NCI-H2171 treated with DMSO at 0.1 percent for 48 hours (cell line): ENCODE results near the gene PCDHA7.
"Not testable (repeated sequence)": the region's sequence is repeated elsewhere in the genome, so short reads cannot be mapped to it uniquely, and the experiment has no call there.

Experiments
- DNase-seq: peaks from one replicate; lab custom pipeline; 2025; lab: John Stamatoyannopoulos, UW

The PCDHA7 gene, protein sequence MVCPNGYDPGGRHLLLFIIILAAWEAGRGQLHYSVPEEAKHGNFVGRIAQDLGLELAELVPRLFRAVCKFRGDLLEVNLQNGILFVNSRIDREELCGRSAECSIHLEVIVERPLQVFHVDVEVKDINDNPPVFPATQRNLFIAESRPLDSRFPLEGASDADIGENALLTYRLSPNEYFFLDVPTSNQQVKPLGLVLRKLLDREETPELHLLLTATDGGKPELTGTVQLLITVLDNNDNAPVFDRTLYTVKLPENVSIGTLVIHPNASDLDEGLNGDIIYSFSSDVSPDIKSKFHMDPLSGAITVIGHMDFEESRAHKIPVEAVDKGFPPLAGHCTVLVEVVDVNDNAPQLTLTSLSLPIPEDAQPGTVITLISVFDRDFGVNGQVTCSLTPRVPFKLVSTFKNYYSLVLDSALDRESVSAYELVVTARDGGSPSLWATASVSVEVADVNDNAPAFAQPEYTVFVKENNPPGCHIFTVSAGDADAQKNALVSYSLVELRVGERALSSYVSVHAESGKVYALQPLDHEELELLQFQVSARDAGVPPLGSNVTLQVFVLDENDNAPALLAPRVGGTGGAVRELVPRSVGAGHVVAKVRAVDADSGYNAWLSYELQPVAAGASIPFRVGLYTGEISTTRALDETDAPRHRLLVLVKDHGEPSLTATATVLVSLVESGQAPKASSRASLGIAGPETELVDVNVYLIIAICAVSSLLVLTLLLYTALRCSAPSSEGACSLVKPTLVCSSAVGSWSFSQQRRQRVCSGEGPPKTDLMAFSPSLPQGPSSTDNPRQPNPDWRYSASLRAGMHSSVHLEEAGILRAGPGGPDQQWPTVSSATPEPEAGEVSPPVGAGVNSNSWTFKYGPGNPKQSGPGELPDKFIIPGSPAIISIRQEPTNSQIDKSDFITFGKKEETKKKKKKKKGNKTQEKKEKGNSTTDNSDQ

DNA sequence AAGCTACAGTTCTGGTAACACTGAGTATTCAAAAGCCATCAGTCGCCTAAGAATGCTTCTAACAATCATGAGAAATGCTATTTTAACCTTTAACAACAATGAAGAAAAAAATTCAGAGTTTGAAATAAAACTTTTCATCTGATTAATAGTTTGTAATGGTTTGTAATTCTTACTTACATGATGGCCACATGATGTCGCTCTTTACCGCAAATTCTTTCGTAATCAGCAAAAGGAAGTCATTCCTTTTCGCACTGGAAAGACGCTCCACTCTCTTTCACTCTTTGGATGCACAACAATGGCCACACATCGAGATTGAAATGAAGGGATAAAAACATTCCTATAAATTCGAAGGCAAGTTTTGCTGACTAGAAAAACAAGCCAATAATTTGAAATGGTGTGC lies at the start of gene PCDHA7:
PCDHA7 (plus strand) TSS at position 277 of the 400 bp plus-strand sequence; CDS start at position 392, 115 bp downstream.
- DNase-seq, result no peak

DNA sequence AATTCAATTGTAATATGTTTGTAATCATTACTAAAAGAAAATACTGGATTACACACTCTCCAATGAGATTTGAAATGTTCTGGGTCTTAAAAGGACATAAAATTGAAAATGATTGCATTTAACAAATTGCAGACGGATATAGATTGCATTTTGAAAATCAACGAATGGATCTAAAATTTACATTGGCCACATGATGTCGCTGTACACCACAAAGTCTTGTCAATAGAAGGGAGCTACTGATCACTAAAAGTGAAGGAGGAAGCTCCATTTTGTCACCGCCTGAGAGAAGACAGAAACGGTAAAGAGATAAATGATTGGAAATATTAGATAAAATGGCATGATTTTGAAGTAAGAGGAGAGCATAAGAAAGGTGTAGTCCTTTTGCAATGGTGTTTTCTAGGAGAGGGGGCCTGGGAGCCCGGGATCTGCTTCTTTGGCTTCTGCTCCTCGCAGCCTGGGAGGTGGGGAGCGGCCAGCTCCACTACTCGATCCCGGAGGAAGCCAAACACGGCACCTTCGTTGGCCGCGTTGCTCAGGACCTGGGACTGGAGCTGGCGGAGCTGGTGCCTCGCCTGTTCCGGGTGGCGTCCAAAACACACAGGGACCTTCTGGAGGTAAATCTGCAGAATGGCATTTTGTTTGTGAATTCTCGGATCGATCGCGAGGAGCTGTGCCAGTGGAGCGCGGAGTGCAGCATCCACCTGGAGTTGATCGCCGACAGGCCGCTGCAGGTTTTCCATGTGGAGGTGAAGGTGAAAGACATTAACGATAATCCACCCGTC lies 48.0 kb upstream of the PCDHA7 start, which contains the start of gene PCDHA1:
PCDHA1 (plus strand) TSS at position 236 of the 782 bp plus-strand sequence.
- no peak for DNase-seq

DNA sequence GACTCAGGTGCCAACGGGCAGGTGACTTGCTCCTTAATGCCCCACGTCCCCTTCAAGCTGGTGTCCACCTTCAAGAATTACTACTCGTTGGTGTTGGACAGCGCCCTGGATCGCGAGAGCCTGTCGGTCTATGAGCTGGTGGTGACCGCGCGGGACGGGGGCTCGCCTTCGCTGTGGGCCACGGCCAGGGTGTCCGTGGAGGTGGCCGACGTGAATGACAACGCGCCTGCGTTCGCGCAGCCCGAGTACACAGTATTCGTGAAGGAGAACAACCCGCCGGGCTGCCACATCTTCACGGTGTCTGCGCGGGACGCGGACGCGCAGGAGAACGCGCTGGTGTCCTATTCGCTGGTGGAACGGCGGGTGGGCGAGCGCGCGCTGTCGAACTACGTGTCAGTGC lies 46.6 kb upstream of the PCDHA7 start:
- DNase-seq, result not testable (repeated sequence)

DNA sequence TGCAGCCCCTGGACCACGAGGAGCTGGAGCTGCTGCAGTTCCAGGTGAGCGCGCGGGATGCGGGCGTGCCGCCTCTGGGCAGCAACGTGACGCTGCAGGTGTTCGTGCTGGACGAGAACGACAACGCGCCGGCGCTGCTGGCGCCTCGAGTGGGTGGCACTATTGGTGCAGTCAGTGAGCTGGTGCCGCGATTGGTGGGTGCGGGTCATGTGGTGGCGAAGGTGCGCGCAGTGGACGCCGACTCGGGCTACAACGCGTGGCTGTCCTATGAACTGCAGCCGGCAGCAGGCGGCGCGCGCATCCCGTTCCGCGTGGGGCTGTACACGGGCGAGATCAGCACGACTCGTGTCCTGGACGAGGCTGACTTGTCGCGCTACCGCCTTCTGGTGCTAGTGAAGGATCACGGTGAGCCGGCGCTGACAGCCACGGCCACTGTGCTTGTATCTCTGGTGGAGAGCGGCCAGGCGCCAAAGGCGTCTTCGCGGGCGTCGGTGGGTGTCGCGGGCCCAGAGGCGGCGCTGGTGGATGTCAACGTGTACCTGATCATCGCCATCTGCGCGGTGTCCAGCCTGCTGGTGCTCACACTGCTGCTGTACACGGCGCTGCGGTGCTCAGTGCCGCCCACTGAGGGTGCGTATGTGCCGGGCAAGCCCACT lies 46.1 kb upstream of the PCDHA7 start:
- not testable (repeated sequence) for DNase-seq

DNA sequence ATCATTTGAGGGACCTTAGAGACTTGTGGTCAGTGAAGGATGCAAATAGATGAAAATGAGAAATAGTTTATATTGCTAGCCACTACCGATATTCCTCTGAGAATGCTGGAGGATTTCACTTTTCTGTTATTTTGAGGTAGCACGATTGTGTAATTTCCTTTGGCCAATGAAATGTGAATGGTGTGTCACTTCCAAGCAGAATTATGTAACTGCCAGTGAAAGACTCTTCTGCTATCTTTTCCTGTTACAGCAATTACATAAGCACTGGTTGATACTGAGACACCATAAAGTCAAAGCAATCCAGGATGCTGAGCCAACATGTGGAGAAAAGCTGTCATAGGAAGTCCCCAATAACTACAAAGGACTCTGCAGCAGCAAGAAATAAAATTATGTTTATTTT lies 43.0 kb upstream of the PCDHA7 start:
- DNase-seq, result no peak

DNA sequence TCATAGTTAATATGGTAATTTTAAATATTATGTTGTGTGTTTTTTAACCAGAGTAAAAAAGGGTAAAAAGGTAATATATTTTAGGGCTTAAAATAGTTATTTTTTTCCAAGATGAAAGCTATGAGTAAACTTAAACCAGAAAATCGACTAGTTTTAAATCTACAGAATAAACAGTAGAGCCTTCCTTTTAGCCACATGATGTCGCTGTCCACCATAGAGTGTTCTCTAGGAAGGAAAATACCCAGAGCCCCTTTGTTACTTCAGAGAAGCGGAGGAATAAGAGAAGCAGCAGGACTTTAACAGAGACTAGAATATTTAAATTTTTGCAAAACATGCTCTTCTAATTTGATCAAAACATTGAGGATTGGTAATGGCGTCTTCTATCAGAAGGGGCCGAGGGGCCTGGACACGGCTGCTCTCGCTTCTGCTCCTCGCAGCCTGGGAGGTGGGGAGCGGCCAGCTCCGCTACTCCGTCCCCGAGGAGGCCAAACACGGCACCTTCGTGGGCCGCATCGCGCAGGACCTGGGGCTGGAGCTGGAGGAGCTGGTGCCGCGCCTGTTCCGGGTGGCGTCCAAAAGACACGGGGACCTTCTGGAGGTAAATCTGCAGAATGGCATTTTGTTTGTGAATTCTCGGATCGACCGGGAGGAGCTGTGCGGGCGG lies 39.3 kb upstream of the PCDHA7 start, which contains the start of gene PCDHA2:
PCDHA2 (plus strand) TSS at position 258 of the 664 bp plus-strand sequence.
- DNase-seq, result no peak

DNA sequence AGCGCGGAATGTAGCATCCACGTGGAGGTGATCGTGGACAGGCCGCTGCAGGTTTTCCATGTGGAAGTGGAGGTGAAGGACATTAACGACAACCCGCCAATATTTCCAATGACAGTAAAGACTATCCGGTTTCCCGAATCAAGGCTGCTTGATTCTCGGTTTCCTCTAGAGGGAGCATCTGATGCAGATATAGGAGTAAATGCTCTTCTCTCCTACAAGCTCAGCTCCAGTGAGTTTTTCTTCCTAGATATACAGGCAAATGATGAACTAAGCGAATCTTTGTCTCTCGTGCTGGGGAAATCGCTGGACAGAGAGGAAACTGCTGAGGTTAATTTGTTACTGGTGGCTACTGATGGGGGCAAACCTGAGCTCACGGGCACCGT lies 38.8 kb upstream of the PCDHA7 start:
- DNase-seq, result no peak

DNA sequence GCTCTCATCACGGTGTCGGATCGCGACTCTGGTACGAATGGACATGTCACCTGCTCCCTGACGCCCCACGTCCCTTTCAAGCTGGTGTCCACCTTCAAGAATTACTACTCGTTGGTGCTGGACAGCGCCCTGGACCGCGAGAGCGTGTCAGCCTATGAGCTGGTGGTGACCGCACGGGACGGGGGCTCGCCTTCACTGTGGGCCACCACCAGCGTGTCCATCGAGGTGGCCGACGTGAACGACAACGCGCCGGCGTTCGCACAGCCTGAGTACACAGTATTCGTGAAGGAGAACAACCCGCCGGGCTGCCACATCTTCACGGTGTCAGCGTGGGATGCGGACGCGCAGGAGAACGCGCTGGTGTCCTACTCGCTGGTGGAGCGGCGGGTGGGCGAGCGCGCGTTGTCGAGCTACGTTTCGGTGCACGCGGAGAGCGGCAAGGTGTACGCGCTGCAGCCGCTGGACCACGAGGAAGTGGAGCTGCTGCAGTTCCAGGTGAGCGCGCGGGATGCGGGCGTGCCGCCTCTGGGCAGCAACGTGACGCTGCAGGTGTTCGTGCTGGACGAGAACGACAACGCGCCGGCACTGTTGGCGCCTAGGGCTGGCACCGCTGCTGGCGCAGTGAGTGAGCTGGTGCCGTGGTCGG lies 37.9 kb upstream of the PCDHA7 start:
- DNase-seq, result not testable (repeated sequence)

DNA sequence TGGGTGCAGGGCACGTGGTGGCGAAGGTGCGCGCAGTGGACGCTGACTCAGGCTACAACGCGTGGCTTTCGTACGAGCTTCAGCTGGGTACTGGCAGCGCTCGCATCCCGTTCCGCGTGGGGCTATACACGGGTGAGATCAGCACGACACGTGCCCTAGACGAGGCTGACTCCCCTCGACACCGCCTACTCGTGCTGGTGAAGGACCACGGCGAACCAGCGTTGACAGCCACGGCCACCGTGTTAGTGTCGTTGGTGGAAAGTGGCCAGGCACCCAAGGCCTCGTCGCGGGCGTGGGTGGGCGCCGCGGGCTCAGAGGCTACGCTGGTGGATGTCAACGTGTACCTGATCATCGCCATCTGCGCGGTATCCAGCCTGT lies 37.4 kb upstream of the PCDHA7 start:
- no peak for DNase-seq

DNA sequence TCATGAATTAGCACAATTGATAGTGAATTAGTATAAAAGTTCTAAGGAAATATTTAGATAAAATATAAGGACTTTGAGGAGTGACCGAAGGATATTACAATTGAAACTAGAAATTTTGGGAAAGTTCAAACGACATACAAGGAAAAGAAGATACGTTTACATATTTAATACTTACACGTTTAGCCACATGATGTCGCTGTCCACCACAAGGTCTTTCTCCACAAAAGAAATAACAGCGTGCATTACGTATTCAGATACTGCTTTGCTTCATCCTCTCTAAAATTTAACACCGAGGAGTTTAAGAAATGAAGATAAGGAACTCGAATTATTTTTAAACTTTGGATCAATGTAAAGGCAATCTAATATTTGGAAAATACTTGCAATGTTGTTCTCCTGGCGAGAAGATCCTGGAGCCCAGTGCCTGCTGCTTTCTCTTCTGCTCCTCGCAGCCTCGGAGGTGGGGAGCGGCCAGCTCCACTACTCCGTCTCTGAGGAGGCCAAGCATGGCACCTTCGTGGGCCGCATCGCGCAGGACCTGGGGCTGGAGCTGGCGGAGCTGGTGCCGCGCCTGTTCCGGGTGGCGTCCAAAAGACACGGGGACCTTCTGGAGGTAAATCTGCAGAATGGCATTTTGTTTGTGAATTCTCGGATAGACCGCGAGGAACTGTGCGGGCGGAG lies 33.1 kb upstream of the PCDHA7 start, which contains the start of gene PCDHA3:
PCDHA3 (plus strand) TSS at position 242 of the 678 bp plus-strand sequence.
- no peak for DNase-seq

DNA sequence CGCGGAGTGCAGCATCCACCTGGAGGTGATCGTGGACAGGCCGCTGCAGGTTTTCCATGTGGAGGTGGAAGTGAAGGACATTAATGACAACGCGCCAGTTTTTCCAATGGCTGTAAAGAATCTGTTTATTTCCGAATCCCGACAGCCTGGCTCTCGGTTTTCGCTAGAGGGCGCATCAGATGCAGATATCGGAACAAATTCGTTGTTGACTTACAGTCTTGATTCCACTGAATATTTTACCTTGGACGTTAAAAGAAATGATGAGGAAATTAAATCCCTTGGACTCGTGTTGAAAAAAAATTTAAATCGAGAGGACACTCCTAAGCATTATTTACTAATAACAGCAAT lies 32.6 kb upstream of the PCDHA7 start:
- DNase-seq, result no peak

DNA sequence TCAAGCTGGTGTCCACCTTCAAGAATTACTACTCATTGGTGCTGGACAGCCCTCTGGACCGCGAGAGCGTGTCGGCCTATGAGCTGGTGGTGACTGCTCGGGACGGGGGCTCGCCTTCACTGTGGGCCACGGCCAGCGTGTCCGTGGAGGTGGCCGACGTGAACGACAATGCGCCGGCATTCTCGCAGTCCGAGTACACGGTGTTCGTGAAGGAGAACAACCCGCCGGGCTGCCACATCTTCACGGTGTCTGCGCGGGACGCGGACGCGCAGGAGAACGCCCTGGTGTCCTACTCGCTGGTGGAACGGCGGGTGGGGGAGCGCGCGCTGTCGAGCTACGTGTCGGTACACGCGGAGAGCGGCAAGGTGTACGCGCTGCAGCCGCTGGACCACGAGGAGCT lies 31.7 kb upstream of the PCDHA7 start:
- DNase-seq, result not testable (repeated sequence)

DNA sequence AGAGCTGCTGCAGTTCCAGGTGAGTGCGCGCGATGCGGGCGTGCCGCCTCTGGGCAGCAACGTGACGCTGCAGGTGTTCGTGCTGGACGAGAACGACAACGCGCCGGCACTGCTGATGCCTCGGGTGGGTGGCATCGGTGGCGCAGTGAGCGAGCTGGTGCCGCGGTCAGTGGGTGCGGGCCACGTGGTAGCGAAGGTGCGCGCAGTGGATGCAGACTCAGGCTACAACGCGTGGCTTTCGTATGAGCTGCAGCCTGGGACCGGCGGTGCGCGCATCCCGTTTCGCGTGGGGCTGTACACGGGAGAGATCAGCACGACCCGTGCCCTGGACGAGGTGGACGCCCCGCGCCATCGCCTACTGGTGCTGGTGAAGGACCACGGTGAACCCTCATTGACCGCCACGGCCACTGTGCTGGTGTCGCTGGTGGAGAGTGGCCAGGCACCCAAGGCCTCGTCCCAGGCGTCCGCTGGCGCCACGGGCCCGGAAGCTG lies 31.2 kb upstream of the PCDHA7 start:
- no peak for DNase-seq

DNA sequence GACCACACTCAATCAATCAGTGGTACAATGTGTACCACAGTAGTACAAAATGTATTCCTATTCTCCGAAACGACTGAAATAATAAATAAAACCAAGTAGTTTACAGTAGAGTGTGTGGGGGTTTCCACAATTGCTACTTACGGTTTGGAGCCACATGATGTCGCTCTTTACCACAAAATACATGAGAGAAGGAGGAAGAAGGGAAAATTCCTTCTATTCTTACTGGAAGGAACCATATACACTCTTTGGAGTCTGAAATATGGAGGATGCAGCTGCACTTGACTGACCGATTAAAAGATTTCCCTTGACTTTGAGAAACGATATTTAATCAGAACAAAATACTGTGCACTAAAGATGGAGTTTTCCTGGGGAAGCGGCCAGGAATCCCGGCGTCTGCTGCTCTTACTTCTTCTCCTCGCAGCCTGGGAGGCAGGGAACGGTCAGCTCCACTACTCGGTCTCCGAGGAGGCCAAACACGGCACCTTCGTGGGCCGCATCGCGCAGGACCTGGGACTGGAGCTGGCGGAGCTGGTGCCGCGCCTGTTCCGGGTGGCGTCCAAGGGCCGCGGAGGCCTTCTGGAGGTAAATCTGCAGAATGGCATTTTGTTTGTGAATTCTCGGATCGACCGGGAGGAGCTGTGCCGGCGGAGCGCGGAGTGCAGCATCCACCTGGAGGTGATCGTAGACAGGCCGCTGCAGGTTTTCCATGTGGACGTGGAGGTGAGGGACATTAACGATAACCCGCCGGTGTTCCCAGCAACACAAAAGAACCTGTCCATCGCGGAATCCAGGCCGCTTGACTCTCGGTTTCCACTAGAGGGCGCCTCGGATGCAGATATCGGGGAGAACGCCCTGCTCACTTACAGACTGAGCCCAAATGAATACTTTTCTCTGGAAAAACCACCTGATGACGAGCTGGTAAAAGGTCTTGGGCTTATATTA lies 27.0 kb upstream of the PCDHA7 start, which contains the start of gene PCDHA4:
PCDHA4 (plus strand) TSS at position 235 of the 942 bp plus-strand sequence.
- no peak for DNase-seq

DNA sequence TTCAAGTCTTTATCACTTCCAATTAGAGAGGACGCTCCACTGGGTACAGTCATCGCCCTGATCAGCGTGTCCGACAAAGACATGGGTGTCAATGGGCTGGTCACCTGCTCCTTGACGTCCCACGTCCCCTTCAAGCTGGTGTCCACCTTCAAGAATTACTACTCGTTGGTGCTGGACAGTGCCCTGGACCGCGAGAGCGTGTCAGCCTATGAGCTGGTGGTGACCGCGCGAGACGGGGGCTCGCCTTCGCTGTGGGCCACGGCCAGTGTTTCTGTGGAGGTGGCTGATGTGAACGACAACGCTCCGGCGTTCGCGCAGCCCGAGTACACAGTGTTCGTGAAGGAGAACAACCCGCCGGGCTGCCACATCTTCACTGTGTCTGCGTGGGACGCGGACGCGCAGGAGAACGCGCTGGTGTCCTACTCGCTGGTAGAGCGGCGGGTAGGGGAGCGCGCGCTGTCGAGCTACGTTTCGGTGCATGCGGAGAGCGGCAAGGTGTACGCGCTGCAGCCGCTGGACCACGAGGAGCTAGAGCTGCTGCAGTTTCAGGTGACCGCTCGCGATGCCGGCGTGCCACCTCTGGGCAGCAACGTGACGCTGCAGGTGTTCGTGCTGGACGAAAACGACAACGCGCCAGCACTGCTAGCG lies 25.7 kb upstream of the PCDHA7 start:
- DNase-seq, result not testable (repeated sequence)

DNA sequence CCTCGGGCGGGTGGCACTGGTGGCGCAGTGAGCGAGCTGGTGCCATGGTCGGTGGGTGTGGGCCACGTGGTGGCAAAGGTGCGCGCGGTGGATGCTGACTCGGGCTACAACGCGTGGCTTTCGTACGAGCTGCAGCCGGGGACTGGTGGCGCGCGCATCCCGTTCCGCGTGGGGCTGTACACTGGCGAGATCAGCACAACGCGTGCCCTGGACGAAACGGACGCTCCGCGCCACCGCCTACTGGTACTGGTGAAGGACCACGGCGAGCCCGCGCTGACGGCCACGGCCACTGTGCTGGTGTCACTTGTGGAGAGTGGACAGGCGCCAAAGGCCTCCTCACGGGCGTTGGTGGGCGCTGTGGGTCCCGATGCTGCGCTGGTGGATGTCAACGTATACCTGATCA lies 25.2 kb upstream of the PCDHA7 start:
- no peak for DNase-seq

DNA sequence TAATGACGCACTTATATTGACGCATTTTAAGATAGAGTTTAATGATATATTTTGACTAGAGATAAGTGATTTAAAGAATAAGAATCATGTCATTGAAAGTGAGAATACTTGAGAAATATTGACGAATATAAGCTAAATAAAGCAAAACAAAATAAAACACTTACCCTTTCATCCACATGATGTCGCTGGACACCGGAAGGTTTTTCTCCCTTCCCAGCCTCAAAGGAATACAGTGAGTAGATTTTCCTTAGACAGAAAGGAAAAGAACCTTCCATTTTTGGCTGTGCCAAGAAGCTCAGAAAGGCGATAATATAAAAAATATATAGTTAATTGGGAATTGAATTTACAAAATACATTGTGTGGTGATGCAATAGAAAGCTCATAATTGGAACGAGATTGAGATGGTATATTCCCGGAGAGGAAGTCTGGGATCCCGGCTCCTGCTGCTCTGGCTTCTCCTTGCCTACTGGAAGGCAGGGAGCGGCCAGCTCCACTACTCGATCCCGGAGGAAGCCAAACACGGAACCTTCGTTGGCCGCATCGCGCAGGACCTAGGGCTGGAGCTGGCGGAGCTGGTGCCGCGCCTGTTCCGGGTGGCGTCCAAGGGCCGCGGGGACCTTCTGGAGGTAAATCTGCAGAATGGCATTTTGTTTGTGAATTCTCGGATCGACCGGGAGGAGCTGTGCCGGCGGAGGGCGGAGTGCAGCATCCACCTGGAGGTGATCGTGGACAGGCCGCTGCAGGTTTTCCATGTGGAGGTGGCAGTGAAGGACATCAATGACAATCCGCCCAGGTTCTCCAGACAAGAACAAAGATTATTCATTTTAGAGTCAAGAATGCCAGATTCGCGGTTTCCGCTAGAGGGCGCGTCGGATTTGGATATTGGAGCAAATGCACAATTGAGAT lies 12.4 kb upstream of the PCDHA7 start, which contains the start of gene PCDHA5:
PCDHA5 (plus strand) TSS at position 239 of the 906 bp plus-strand sequence.
- DNase-seq, result no peak
